GM12891 (cell line): ENCODE measurements around the gene MGAT5.

Experiments
- PAX5 ChIP-seq: IDR thresholded peaks from 2 replicates; pipeline ENCODE4 v1.6.1; 2011; ENCODE audit warnings: low read length, moderate library complexity, mild to moderate bottlenecking; ENCODE audit not compliant: insufficient read depth, severe bottlenecking
- POLR2A ChIP-seq: IDR thresholded peaks from 2 replicates; pipeline ENCODE4 v1.6.1; 2011; ENCODE audit warnings: low read depth, low read length, control low read depth
- POLR2AphosphoS5 ChIP-seq: IDR thresholded peaks from 2 replicates; pipeline ENCODE4 v1.6.1; 2011; ENCODE audit warnings: low read depth, low read length, control low read depth
- SPI1 ChIP-seq: IDR thresholded peaks from 2 replicates; pipeline ENCODE4 v1.6.1; 2011; ENCODE audit warnings: low read depth, low read length, control low read depth
- TAF1 ChIP-seq: IDR thresholded peaks from 2 replicates; pipeline ENCODE4 v1.6.1; 2011; ENCODE audit warnings: low read depth, low read length, control low read depth

- TF ChIP-seq POLR2AphosphoS5 = no peak
- no peak for TF ChIP-seq PAX5
- TF ChIP-seq TAF1 = no peak
- no peak for TF ChIP-seq POLR2A
- TF ChIP-seq SPI1 = no peak
Measured at GRCh38 chr2:134227666-134228065, 26.2 kb upstream of the MGAT5 start.
